ENCODE data around the gene CD300LF. TPM values are rescaled to one million over a fixed set of nuclear protein-coding genes. Genes with fewer than 3 reads are reported as not detected.

The CD300LF gene
- total RNA-seq, 1 experiment from 2014 or later, result not detected

Other genes starting within 250 kb of the CD300LF start
- gene CD300A, start 246.3 kb downstream of the CD300LF start, total RNA-seq (2014; rRNA removed; shearing (Covaris generic)), result not detected in 2 replicates
- not detected in 2 replicates for gene CD300LB, start 181.4 kb downstream of the CD300LF start, total RNA-seq (2014; rRNA removed; shearing (Covaris generic))
- gene CD300C, start 166.8 kb downstream of the CD300LF start, total RNA-seq (2014; rRNA removed; shearing (Covaris generic)), result 0.84 TPM in 1 of 2 replicates, not detected in the other
- gene CD300H, start 145.4 kb downstream of the CD300LF start, total RNA-seq (2014; rRNA removed; shearing (Covaris generic)), result not detected in 2 replicates
- gene CD300LD, start 120.6 kb downstream of the CD300LF start, total RNA-seq (2014; rRNA removed; shearing (Covaris generic)), result not detected in 2 replicates
- gene CD300E, start 89.2 kb downstream of the CD300LF start, total RNA-seq (2014; rRNA removed; shearing (Covaris generic)), result not detected in 2 replicates
- not detected in 2 replicates for gene RAB37, start 24.3 kb upstream of the CD300LF start, total RNA-seq (2014; rRNA removed; shearing (Covaris generic))
- gene NHERF1, start 35.7 kb upstream of the CD300LF start, total RNA-seq (2014; rRNA removed; shearing (Covaris generic)), result 63.1 and 80.7 TPM in 2 replicates
- 18.4 and 18.5 TPM in 2 replicates for gene NAT9, start 63.4 kb upstream of the CD300LF start, total RNA-seq (2014; rRNA removed; shearing (Covaris generic))
- gene GRIN2C, start 147.0 kb upstream of the CD300LF start, total RNA-seq (2014; rRNA removed; shearing (Covaris generic)), result 0.02 TPM in 1 of 2 replicates, not detected in the other
- gene FDXR, start 160.1 kb upstream of the CD300LF start, total RNA-seq (2014; rRNA removed; shearing (Covaris generic)), result 4.6 and 6.5 TPM in 2 replicates
- gene FADS6, start 180.7 kb upstream of the CD300LF start, total RNA-seq (2014; rRNA removed; shearing (Covaris generic)), result not detected in 2 replicates
- not detected in 2 replicates for gene USH1G, start 210.3 kb upstream of the CD300LF start, total RNA-seq (2014; rRNA removed; shearing (Covaris generic))
- not detected in 2 replicates for gene OTOP2, start 211.3 kb upstream of the CD300LF start, total RNA-seq (2014; rRNA removed; shearing (Covaris generic))
- not detected in 2 replicates for gene OTOP3, start 223.0 kb upstream of the CD300LF start, total RNA-seq (2014; rRNA removed; shearing (Covaris generic))